Stimulated activated memory B cell treated with anti-CD40 and anti-IgM and Interleukin-4, amounts not matched to agents 10 μg/mL and 1 μg/mL and 100 μg/mL, for 72 hours (primary cell): ENCODE results near the gene IFNL1.
"Not testable (repeated sequence)": the region's sequence is repeated elsewhere in the genome, so short reads cannot be mapped to it uniquely, and the experiment has no call there.

Experiments
- ATAC-seq: fragments of 150-1000 bp; cut with Tn5 transposase; 2 replicates; pipeline ENCODE4 v1.10.0; 2021
- H3K27ac Mint-ChIP-seq: one replicate; pipeline ENCODE4 v1.8.0; 2022; ENCODE audit warnings: mild to moderate bottlenecking, mixed read lengths
- H3K27me3 Mint-ChIP-seq: one replicate; pipeline ENCODE4 v1.8.0; 2022; ENCODE audit warnings: mixed read lengths
- H3K36me3 Mint-ChIP-seq: one replicate; pipeline ENCODE4 v1.8.0; 2022; ENCODE audit warnings: mixed read lengths
- H3K4me1 Mint-ChIP-seq: one replicate; pipeline ENCODE4 v1.8.0; 2022; ENCODE audit warnings: mixed read lengths
- H3K4me3 Mint-ChIP-seq: one replicate; pipeline ENCODE4 v1.8.0; 2022; ENCODE audit warnings: mild to moderate bottlenecking, moderate library complexity, mixed read lengths
- H3K9me3 Mint-ChIP-seq: one replicate; pipeline ENCODE4 v1.8.0; 2022; ENCODE audit warnings: mixed read lengths

IFNL1 gene

GRCh38 chr19:39327363-39328045 lies 31.3 kb downstream of the IFNL1 start:
- H3K36me3 Mint-ChIP-seq = peaks cover 32% of the 10 kb centered on the region
- no peak overlapping the region for H3K4me3 Mint-ChIP-seq
- H3K9me3 Mint-ChIP-seq = no peaks in the 10 kb centered on the region
- peaks cover 38% of the 10 kb centered on the region for H3K4me1 Mint-ChIP-seq
- no peaks in the 10 kb centered on the region for H3K27me3 Mint-ChIP-seq
- ATAC-seq = no peak
- H3K27ac Mint-ChIP-seq = no peak overlapping the region

DNA sequence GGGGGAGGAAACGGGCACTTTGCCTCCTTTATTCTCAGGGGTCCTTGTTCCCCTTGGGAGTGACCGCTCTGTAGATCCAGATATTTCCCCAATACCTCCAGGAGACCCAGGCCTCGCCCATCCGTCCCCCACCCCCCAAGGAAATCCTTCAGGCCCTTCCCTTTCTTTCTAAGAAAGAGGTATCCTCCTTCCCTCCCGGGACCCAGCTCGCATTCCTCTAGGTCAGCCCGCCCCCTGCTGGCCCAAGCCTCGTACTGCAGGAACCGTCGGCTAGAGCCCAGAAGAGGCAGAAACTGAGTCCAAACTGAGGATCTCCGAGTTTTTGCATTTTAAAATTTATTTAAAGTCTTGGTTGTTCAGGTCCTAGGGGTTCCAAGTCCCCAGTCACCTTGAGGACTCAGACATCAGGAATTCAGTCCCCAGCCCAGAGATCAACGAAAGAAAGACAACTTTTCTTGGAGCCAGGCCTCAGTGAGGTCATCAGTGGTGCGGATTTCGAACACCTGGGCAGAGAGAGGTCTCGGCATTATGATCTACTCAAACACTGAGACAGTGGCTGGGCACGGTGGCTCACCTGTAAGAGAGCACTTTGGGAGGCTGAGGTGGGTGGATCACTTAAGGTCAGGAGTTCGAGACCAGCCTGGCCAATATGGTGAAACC lies 32.0 kb downstream of the IFNL1 start:
- H3K36me3 Mint-ChIP-seq = peaks cover 27% of the 10 kb centered on the region
- H3K4me1 Mint-ChIP-seq = peaks cover 38% of the 10 kb centered on the region
- ATAC-seq = peak; percentile 56
- H3K9me3 Mint-ChIP-seq = no peaks in the 10 kb centered on the region
- no peak overlapping the region for H3K4me3 Mint-ChIP-seq
- no peaks in the 10 kb centered on the region for H3K27me3 Mint-ChIP-seq
- H3K27ac Mint-ChIP-seq = no peak overlapping the region

GRCh38 chr19:39329948-39330347 lies 33.7 kb downstream of the IFNL1 start:
- no peak for ATAC-seq
- H3K27ac Mint-ChIP-seq = no peak overlapping the region
- no peaks in the 10 kb centered on the region for H3K9me3 Mint-ChIP-seq
- no peaks in the 10 kb centered on the region for H3K27me3 Mint-ChIP-seq
- peaks cover 26% of the 10 kb centered on the region for H3K36me3 Mint-ChIP-seq
- no peak overlapping the region for H3K4me3 Mint-ChIP-seq
- H3K4me1 Mint-ChIP-seq = peaks cover 50% of the 10 kb centered on the region

DNA sequence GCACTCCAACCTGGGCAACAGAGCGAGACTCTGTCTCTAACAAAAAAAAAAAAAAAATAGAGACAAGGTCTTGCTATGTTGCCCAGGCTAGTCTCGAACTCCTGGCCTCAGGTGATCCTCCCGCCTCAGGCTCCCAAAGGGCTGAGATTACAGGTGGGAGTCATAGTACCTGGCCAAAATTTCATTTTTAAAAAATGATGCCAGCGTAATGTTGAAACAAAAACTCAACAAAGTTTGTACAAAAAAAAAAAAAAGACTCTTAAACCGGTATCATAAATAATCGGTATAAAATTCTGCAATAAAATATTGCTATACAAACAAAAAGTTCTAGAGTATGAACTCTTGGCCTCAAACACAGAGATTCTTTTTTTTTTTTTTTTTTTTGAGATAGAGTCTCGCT lies 36.1 kb downstream of the IFNL1 start:
- Mint-ChIP-seq H3K36me3 (peaks cover 25% of the 10 kb centered on the region), H3K27ac (no peak overlapping the region), H3K27me3 (no peaks in the 10 kb centered on the region), H3K4me1 (peaks cover 68% of the 10 kb centered on the region), H3K4me3 (no peak overlapping the region), H3K9me3 (no peaks in the 10 kb centered on the region)
- ATAC-seq = no peak

DNA sequence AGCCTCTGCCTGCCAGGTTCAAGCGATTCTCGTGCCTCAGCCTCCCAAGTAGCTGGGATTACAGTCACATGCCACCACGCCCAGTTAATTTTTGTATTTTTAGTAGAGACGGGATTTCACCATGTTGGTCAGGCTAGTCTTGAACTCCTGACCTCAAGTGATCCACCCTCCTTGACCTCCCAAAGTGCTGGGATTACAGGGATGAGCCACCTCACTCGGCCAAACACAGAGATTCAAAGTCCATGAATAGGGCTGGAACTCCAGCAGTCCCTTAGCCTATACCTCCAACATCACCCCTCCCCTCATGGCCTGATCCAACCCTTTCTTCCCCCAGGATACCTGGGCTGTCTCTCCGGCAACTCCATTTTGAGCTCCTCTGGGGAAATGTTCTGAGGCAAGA lies 36.5 kb downstream of the IFNL1 start:
- H3K27ac Mint-ChIP-seq, H3K9me3 Mint-ChIP-seq: not testable (repeated sequence)
- H3K4me1 Mint-ChIP-seq = peaks cover 72% of the 10 kb centered on the region

GRCh38 chr19:39333507-39333906 lies 37.3 kb downstream of the IFNL1 start:
- no peaks in the 10 kb centered on the region for H3K9me3 Mint-ChIP-seq
- no peak for ATAC-seq
- H3K4me3 Mint-ChIP-seq = no peak overlapping the region
- H3K36me3 Mint-ChIP-seq = peaks cover 17% of the 10 kb centered on the region
- no peaks in the 10 kb centered on the region for H3K27me3 Mint-ChIP-seq
- H3K27ac Mint-ChIP-seq = no peak overlapping the region
- peaks cover 73% of the 10 kb centered on the region for H3K4me1 Mint-ChIP-seq

More for the DNA sequence above, 36.5 kb downstream of the IFNL1 start:
- H3K36me3 Mint-ChIP-seq = peaks cover 24% of the 10 kb centered on the region
- not testable (repeated sequence) for H3K27me3 Mint-ChIP-seq, ATAC-seq, H3K4me3 Mint-ChIP-seq

GRCh38 chr19:39334444-39334976 lies 38.3 kb downstream of the IFNL1 start:
- peak overlapping the region; percentile 89 for H3K4me3 Mint-ChIP-seq
- ATAC-seq = no peak
- peaks cover 65% of the 10 kb centered on the region for H3K4me1 Mint-ChIP-seq
- peaks cover 8% of the 10 kb centered on the region for H3K36me3 Mint-ChIP-seq
- H3K27ac Mint-ChIP-seq = peak overlapping the region; percentile 91
- no peaks in the 10 kb centered on the region for H3K9me3 Mint-ChIP-seq
- H3K27me3 Mint-ChIP-seq = no peaks in the 10 kb centered on the region

GRCh38 chr19:39335168-39335548 lies 39.0 kb downstream of the IFNL1 start:
- H3K27ac Mint-ChIP-seq = peak overlapping the region; percentile 91

DNA sequence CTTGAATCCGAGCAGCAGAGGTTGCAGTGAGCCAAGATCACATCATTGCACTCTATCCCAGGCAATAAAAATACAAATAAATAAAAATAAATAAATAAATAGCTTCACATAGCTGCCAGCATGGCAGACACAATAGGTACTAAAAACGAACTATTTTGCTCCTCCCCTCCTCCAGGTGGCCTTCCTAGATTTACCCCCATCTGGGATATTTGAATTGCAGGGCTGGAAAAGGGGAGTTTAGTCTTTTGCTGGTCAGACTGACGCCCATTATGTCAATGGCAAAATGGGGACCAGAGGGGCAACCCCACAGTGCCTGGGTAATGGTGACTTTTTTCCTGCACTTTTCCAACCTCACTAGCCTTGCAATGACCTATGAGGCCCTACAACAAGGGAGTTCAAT lies 40.3 kb downstream of the IFNL1 start:
- Mint-ChIP-seq H3K4me1 (peaks cover 63% of the 10 kb centered on the region), H3K4me3 (peak overlapping the region; percentile 89), H3K27ac (peak overlapping the region; percentile 91), H3K27me3 (no peaks in the 10 kb centered on the region), H3K36me3 (peaks cover 4% of the 10 kb centered on the region), H3K9me3 (no peaks in the 10 kb centered on the region)
- ATAC-seq = no peak

More at GRCh38 chr19:39335168-39335548, 39.0 kb downstream of the IFNL1 start:
- peaks cover 8% of the 10 kb centered on the region for H3K36me3 Mint-ChIP-seq
- ATAC-seq = peak; percentile 48
- H3K27me3 Mint-ChIP-seq = no peaks in the 10 kb centered on the region
- no peaks in the 10 kb centered on the region for H3K9me3 Mint-ChIP-seq
- H3K4me1 Mint-ChIP-seq = peaks cover 60% of the 10 kb centered on the region
- H3K4me3 Mint-ChIP-seq = peak overlapping the region; percentile 89

GRCh38 chr19:39339674-39340073 lies 43.5 kb downstream of the IFNL1 start:
- H3K27ac Mint-ChIP-seq = peak overlapping the region; percentile 11
- no peaks in the 10 kb centered on the region for H3K9me3 Mint-ChIP-seq
- ATAC-seq = no peak
- no peak overlapping the region for H3K4me3 Mint-ChIP-seq
- peaks cover 70% of the 10 kb centered on the region for H3K4me1 Mint-ChIP-seq
- H3K27me3 Mint-ChIP-seq = no peaks in the 10 kb centered on the region
- H3K36me3 Mint-ChIP-seq = peaks cover 14% of the 10 kb centered on the region

- Mint-ChIP-seq H3K4me1 (peaks cover 70% of the 10 kb centered on the region), H3K36me3 (peaks cover 14% of the 10 kb centered on the region), H3K27ac (peak overlapping the region; percentile 11)
- not testable (repeated sequence) for H3K27me3 Mint-ChIP-seq, ATAC-seq, H3K9me3 Mint-ChIP-seq, H3K4me3 Mint-ChIP-seq
These were observed 43.9 kb downstream of the IFNL1 start for GRCh38 chr19:39340156-39340555.

GRCh38 chr19:39341129-39341718 lies 45.0 kb downstream of the IFNL1 start:
- peak; percentile 2 for ATAC-seq
- H3K9me3 Mint-ChIP-seq = no peaks in the 10 kb centered on the region
- H3K27me3 Mint-ChIP-seq = no peaks in the 10 kb centered on the region
- H3K4me3 Mint-ChIP-seq = peak overlapping the region; percentile 92
- H3K27ac Mint-ChIP-seq = peak overlapping the region; percentile 92
- peaks cover 68% of the 10 kb centered on the region for H3K4me1 Mint-ChIP-seq
- H3K36me3 Mint-ChIP-seq = peaks cover 21% of the 10 kb centered on the region

DNA sequence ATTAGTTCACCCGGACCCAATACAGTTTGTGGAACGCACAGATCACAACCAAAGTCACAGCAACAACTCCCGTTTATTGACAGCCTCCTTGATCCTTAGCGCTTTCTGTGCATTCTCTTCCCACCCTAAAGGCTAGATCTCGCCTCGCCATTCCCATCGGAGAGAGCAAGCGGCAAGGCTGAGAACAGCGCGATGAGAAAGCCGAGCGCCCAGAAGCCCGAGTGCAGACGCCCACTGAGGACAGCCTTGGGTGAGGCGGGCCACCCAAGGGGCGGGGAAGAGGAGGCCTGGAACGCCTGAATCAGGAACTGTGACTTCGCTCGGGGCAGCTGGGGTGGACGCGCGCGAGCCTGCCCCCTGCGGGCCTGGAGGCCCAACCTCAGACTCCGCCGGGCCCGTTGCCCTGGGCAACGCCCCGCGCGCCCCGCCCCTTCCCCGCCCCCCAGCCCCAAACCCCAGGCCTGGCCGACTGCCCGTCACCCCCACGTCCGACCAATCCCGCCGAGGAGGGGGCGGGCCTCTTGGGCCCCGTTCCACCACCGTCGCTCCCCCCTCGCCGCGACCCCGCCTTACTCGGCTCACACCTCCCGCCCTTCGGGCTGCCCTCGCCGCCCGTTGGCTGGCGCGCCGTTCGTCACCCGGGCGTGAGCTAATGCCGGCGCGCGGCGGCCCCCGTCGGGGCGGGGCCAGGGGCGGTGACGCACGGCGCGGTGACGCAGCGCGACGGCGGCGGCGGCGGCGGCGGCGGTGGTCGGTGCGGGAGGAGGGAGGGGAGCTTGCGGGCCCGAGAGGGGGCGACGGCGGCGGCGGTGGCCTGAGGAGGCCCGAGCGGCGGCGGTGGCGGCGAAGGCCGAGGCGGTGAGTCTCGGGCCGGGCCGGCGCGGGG lies 45.8 kb downstream of the IFNL1 start, which contains the start of gene SAMD4B:
Gene SAMD4B, plus strand, starts transcription at position 703 of the 886 bp plus-strand sequence. CDS start 14,473 bp downstream, outside the sequence.
- peaks cover 66% of the 10 kb centered on the region for H3K4me1 Mint-ChIP-seq
- peaks cover 21% of the 10 kb centered on the region for H3K36me3 Mint-ChIP-seq
- no peaks in the 10 kb centered on the region for H3K9me3 Mint-ChIP-seq
- H3K4me3 Mint-ChIP-seq = peak within 1 kb of the TSS; percentile 92
- peak within 1 kb of the TSS; percentile 92 for H3K27ac Mint-ChIP-seq
- no peaks in the 10 kb centered on the region for H3K27me3 Mint-ChIP-seq
- peak; percentile 97 for ATAC-seq

- peak overlapping the region; percentile 72 for H3K27ac Mint-ChIP-seq
- H3K4me1 Mint-ChIP-seq = peaks cover 64% of the 10 kb centered on the region
- H3K4me3 Mint-ChIP-seq = peak overlapping the region; percentile 78
- no peaks in the 10 kb centered on the region for H3K9me3 Mint-ChIP-seq
- no peaks in the 10 kb centered on the region for H3K27me3 Mint-ChIP-seq
- peak; percentile 42 for ATAC-seq
- H3K36me3 Mint-ChIP-seq = peaks cover 27% of the 10 kb centered on the region
These were observed 46.6 kb downstream of the IFNL1 start for GRCh38 chr19:39342647-39343305.
